ENCODE results near the gene OSBP2.
"Not testable (repeated sequence)": the region's sequence is repeated elsewhere in the genome, so short reads cannot be mapped to it uniquely, and the experiment has no call there.

Gene OSBP2

GRCh38 chr22:30675436-30675835, 19.2 kb upstream of the OSBP2 start:
- in situ Hi-C loops (cut with MboI; ENCODE audit: low sequenced_read_pairs): no loop called here

- in situ Hi-C loops (cut with MboI; ENCODE audit: low sequenced_read_pairs): not testable (repeated sequence)
These were observed 18.1 kb upstream of the OSBP2 start for GRCh38 chr22:30676565-30676964.

DNA sequence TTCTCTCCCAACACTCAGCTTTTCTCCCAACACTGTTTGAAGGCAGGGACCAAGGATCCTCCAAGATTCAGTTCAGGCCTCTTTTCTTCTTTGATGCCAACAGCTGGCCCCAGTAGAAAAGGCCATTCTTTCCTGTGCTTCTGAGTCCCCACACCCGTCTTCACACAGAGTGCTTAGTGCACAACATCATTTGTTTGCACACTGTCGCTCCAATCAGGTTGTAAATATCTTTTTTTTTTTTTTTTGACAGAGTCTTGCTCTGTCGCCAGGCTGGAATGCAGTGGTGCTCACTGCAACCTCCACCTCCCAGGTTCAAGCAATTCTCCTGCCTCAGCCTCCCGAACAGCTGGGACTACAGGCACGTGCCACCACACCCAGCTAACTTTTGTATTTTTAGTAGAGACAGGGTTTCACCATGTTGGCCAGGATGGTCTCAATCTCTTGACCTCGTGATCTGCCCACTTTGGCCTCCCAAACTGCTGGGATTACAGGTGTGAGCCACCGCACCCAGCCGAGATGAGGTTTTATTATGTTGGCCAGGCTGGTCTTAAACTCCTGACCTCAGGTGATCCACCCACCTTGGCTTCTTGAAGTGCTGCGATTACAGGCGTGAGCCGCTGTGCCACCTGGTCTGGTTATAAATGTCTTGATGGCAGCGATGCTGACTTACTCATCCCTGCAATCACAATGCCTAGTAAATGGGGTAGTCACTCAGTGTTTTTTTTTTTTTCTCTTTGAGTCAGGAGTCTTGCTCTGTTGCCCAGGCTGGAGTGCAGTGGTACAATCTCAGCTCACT, 14.6 kb upstream of the OSBP2 start:
- in situ Hi-C loops (cut with MboI; ENCODE audit: low sequenced_read_pairs): not testable (repeated sequence)

GRCh38 chr22:30680991-30681770, 13.5 kb upstream of the OSBP2 start:
- in situ Hi-C loops (cut with MboI; ENCODE audit: low sequenced_read_pairs): no loop called here

DNA sequence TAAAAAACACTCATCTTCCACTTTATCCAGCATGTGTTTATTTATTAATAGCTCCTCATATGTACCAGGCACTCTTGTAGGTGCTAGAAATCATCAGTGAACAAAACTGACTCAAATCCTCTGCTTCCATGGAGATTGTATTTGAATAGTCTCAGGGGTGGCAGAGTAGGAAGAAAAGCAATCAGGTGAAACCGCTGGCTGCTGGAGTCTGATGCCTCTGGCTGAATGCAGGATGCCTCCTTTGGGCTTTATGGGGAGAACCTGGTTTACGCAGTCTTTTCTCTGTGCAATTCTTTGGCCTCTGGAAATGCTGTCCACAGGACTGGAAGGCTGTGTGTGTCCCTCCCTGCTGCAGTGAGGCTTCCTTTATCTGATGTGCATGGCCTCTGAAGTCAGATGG, 12.8 kb upstream of the OSBP2 start:
- in situ Hi-C loops (cut with MboI; ENCODE audit: low sequenced_read_pairs): no loop called here

GRCh38 chr22:30685178-30685577, 9.5 kb upstream of the OSBP2 start:
- in situ Hi-C loops (cut with MboI; ENCODE audit: low sequenced_read_pairs): no loop called here

GRCh38 chr22:30687358-30687757, 7.3 kb upstream of the OSBP2 start:
- in situ Hi-C loops (cut with MboI; ENCODE audit: low sequenced_read_pairs): no loop called here

DNA sequence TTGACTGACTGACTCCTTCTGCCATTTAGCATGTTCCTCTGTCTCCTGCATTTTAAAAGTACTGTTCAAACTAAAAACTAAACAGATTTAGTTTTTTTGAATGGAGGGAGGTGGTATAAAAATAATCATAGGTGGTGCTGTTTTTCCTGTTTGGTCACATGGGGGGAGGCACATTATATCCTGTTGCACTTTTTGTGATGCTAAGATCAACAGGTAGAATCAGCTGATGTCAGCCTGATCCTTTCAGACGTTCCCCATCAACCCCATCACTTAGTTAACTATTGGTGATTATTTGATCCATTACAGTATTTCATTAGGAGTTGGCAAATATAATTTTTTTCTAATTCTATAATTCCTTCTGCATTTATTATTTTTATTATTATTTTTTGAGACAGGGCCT, 5.1 kb upstream of the OSBP2 start:
- in situ Hi-C loops (cut with MboI; ENCODE audit: low sequenced_read_pairs): no loop called here

GRCh38 chr22:30691204-30691603, 3.5 kb upstream of the OSBP2 start:
- in situ Hi-C loops (cut with MboI; ENCODE audit: low sequenced_read_pairs): no loop called here

GRCh38 chr22:30694171-30694639, 469 bp upstream of the OSBP2 start:
- in situ Hi-C loops (cut with MboI; ENCODE audit: low sequenced_read_pairs): no loop called here

DNA sequence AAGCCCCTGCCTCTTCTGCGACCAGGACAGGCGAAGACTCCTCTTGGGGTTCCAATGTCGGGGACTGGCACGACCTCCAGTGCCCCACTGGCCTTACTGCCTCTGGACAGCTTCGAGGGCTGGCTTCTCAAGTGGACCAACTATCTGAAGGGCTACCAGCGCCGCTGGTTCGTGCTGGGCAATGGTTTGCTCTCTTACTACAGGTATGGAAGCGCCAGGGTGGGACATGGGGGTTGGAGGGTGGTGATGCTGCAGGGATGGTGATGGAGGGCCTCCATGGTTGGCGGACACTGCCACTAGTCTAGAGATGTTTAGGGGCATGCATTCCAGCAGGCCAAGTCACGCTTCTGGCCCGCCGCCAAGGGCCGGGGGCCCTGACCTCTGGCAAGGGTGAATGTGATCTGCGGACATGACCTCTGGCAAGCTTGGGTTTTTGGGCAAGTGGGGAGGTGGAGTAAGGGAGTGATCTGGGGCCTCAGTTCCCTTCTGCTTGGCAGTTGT, 727 bp downstream of the OSBP2 start:
- in situ Hi-C loops (cut with MboI; ENCODE audit: low sequenced_read_pairs): no loop called here

- in situ Hi-C loops (cut with MboI; ENCODE audit: low sequenced_read_pairs): no loop called here
These were observed 1.4 kb downstream of the OSBP2 start for GRCh38 chr22:30695871-30696655.

- in situ Hi-C loops (cut with MboI; ENCODE audit: low sequenced_read_pairs): no loop called here
These were observed 3.3 kb downstream of the OSBP2 start for GRCh38 chr22:30697975-30698374.

- in situ Hi-C loops (cut with MboI; ENCODE audit: low sequenced_read_pairs): no loop called here
These were observed 7.2 kb downstream of the OSBP2 start for GRCh38 chr22:30701872-30702271.

- in situ Hi-C loops (cut with MboI; ENCODE audit: low sequenced_read_pairs): no loop called here
These were observed 8.2 kb downstream of the OSBP2 start for GRCh38 chr22:30702856-30703255.

DNA sequence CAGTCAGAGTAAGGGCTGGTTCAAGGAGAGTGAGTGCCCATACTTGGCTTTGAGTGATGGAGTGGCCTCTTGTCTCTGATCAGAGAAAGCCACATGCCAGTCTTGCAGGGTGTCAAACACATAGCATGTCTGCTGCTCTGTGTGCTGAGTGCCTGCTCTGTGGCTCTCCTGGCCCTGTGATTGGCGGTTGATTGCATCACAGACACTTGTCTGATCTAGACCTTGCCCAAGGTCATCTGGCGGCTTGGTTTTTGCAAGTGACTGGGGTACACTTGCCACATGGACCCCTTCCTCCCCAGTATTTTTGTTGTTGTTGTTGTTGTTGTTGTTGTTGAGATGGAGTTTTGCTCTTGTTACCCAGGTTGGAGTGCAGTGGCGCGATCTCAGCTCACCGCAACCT, 10.3 kb downstream of the OSBP2 start:
- in situ Hi-C loops (cut with MboI; ENCODE audit: low sequenced_read_pairs): no loop called here

DNA sequence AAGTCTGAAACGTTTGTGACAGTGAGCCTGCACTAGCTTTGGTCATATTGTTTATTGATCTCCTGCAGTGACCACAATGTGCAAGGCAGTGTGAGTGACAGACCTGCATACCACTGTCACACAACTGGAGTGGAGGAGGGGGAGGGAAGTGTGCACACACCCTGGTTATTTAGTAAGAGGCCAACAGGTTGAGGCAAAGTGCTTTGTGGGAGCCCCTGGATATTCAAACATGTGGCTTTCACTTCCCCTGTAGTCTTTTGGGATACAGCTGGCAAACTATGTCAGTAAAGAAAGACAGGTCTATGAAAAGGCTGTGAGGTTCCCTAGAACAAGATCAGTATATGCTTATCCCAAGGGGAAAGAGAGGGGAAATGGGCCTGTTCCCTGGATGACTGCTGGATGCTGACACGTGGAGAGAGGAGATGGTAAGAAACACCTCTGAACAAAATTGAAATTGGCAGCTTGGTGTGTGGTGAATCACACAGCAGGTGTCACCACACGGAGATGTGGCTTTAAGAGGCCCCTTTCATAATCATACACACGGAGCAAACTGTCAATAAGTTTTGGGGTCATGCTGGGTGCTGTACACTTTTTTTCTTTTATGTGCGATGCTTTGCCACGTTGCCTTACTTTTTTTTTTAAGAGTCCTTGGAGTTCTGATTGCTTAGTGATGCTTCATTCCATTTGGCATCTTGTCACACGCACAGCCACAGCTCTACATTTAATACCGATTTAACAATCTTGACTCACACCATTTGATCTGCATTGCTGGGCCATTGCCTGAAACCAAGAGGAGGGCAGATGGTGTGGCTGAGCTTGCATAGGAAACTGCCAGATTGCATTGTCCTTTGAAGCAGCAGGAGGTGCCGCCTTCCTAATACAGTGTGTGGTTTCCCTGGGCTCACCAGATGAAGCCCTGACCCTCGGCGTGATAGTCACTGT, 11.3 kb downstream of the OSBP2 start:
- in situ Hi-C loops (cut with MboI; ENCODE audit: low sequenced_read_pairs): no loop called here

DNA sequence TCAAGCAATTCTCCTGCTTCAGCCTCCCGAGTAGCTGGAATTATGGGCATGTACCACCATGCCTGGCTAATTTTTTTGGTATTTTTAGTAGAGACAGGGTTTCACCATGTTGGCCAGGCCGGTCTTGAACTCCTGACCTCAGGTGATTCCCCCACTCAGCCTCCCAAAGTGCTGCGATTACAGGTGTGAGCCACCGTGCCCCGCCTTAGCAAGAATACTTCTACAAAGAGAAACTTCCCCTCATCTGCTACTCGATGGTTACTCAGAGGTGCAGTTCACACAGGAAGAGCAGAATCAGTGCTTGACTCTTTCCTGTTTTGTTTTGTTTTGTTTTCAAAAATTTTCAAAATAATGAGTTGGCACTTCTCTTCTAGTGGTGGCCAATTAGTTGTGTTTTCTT, 15.3 kb downstream of the OSBP2 start:
- in situ Hi-C loops (cut with MboI; ENCODE audit: low sequenced_read_pairs): not testable (repeated sequence)

DNA sequence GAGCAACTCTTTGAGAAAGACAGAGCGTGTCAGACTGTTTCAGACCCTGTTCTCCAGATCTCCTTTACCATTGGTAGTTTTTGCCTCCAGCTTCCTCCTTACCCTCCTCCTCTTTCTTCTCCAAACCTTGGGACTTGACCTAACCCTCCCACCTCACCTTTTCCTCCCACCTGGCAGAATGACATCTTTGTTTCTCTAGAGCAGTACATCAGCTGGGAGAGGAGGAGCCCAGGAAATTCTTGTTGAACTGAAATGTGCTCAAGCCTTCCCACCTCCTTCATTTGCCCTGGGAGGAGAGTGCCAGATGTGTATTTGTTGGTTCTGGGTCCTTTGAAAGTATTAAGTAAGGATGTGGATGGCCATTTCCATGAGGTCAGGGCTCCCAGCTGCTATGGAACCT, 17.4 kb downstream of the OSBP2 start:
- in situ Hi-C loops (cut with MboI; ENCODE audit: low sequenced_read_pairs): no loop called here

- in situ Hi-C loops (cut with MboI; ENCODE audit: low sequenced_read_pairs): no loop called here
These were observed 19.4 kb downstream of the OSBP2 start for GRCh38 chr22:30714062-30714461.
